HFF-Myc (cell line): Measurements from ENCODE around the gene HPGDS.
"Not testable (repeated sequence)": the region's sequence is repeated elsewhere in the genome, so short reads cannot be mapped to it uniquely, and the experiment has no call there.

Experiments used
- DNase-seq: peaks from one replicate; pipeline ENCODE4 v3.0.0-alpha.2; 2011; ENCODE audit warnings: low read depth; ENCODE audit errors: extremely low read depth
- H3K4me3 ChIP-seq: replicated peaks from 2 replicates; pipeline ENCODE4 v1.5.1; 2011; ENCODE audit warnings: low read depth, mild to moderate bottlenecking, control low read depth, low read length
- CTCF ChIP-seq: IDR thresholded peaks from 2 replicates; pipeline ENCODE4 v1.5.1; 2012; ENCODE audit warnings: mild to moderate bottlenecking, low read depth, low read length, control low read depth; ENCODE audit errors: missing control alignments

HPGDS gene

GRCh38 chr4:94341481-94342370, 910 bp downstream of the HPGDS start:
- no peak for TF ChIP-seq CTCF

GRCh38 chr4:94339779-94340178, 2.9 kb downstream of the HPGDS start:
- H3K4me3 ChIP-seq: no peak overlapping the region
- DNase-seq: no peak
- no peak for TF ChIP-seq CTCF

More at GRCh38 chr4:94341481-94342370, 910 bp downstream of the HPGDS start:
- H3K4me3 ChIP-seq: no peak overlapping the region
- DNase-seq: no peak

GRCh38 chr4:94338681-94339351, 3.8 kb downstream of the HPGDS start:
- TF ChIP-seq CTCF: no peak
- H3K4me3 ChIP-seq: no peak overlapping the region
- DNase-seq: no peak

GRCh38 chr4:94336791-94337190, 5.8 kb downstream of the HPGDS start:
- H3K4me3 ChIP-seq, DNase-seq: not testable (repeated sequence)

- no peak overlapping the region for H3K4me3 ChIP-seq
- no peak for TF ChIP-seq CTCF
- no peak for DNase-seq
These were observed 6.3 kb downstream of the HPGDS start for GRCh38 chr4:94336303-94336702.

- no peak for TF ChIP-seq CTCF
- DNase-seq: no peak
- H3K4me3 ChIP-seq: no peak overlapping the region
These were observed 7.7 kb downstream of the HPGDS start for GRCh38 chr4:94334962-94335361.

- TF ChIP-seq CTCF: no peak
- DNase-seq: no peak
- no peak overlapping the region for H3K4me3 ChIP-seq
These were observed 8.2 kb downstream of the HPGDS start for GRCh38 chr4:94334476-94334875.
